MM.1S (cell line): Measurements from ENCODE around the gene HIBCH.
"Not testable (repeated sequence)": the region's sequence is repeated elsewhere in the genome, so short reads cannot be mapped to it uniquely, and the experiment has no call there.

Source experiments
- DNase-seq: peaks from one replicate; pipeline ENCODE4 v3.0.0-alpha.2; 2015
- H2AFZ ChIP-seq: fragments of 300-600 bp; sonication (generic); 2 replicates; pipeline ENCODE4 v1.6.0; 2016; ENCODE audit warnings: antibody characterized with exemption, low read length
- H3F3A ChIP-seq: fragments of 300-600 bp; sonication (generic); 2 replicates; pipeline ENCODE4 v1.6.1; 2016; ENCODE audit warnings: mild to moderate bottlenecking, antibody characterized with exemption, low read length, moderate library complexity, mixed read lengths; ENCODE audit not compliant: insufficient read depth
- H3K27ac ChIP-seq: fragments of 300-600 bp; sonication (generic); 2 replicates; pipeline ENCODE4 v1.5.1; 2016; ENCODE audit warnings: mild to moderate bottlenecking, low read length
- H3K27me3 ChIP-seq: fragments of 300-600 bp; sonication (generic); replicated peaks from 2 replicates; pipeline ENCODE4 v1.6.0; 2016; ENCODE audit warnings: low read length; ENCODE audit not compliant: insufficient read depth
- H3K36me3 ChIP-seq: fragments of 300-600 bp; sonication (generic); replicated peaks from 2 replicates; pipeline ENCODE4 v1.6.1; 2016; ENCODE audit warnings: mild to moderate bottlenecking, low read length, mixed read lengths; ENCODE audit not compliant: insufficient read depth
- H3K4me1 ChIP-seq: fragments of 300-600 bp; sonication (generic); 2 replicates; pipeline ENCODE4 v1.6.1; 2016; ENCODE audit warnings: low read length, mixed read lengths
- H3K4me2 ChIP-seq: fragments of 300-600 bp; sonication (generic); 2 replicates; pipeline ENCODE4 v1.6.0; 2016; ENCODE audit warnings: low read depth, low read length
- H3K4me3 ChIP-seq: fragments of 300-600 bp; sonication (generic); 2 replicates; pipeline ENCODE4 v1.5.1; 2016; ENCODE audit warnings: low read length, mixed read lengths
- H3K79me2 ChIP-seq: fragments of 300-600 bp; sonication (generic); 2 replicates; pipeline ENCODE4 v1.6.1; 2016; ENCODE audit warnings: mixed run types, low read length, mixed read lengths
- H3K9ac ChIP-seq: fragments of 300-600 bp; sonication (generic); 2 replicates; pipeline ENCODE4 v1.6.1; 2016; ENCODE audit warnings: low read length, mixed read lengths
- H3K9me2 ChIP-seq: fragments of 300-600 bp; sonication (generic); replicated peaks from 2 replicates; pipeline ENCODE4 v1.6.1; 2016; ENCODE audit warnings: mild to moderate bottlenecking, low read length, mixed read lengths; ENCODE audit not compliant: insufficient read depth
- H3K9me3 ChIP-seq: fragments of 300-600 bp; sonication (generic); replicated peaks from 2 replicates; pipeline ENCODE4 v1.6.1; 2016; ENCODE audit warnings: mild to moderate bottlenecking, low read length, mixed read lengths; ENCODE audit not compliant: insufficient read depth
- H4K20me1 ChIP-seq: fragments of 300-600 bp; sonication (generic); 2 replicates; pipeline ENCODE4 v1.6.1; 2016; ENCODE audit warnings: mild to moderate bottlenecking, low read length, moderate library complexity, mixed read lengths; ENCODE audit not compliant: insufficient read depth
- CTCF ChIP-seq: fragments of 300-600 bp; sonication (generic); IDR thresholded peaks from 2 replicates; pipeline ENCODE4 v1.5.1; 2016; ENCODE audit warnings: antibody characterized with exemption, low read length, mixed read lengths
- EZH2 ChIP-seq: fragments of 300-600 bp; sonication (generic); optimal IDR thresholded peaks from 2 replicates; pipeline ENCODE3; 2017; ENCODE audit warnings: low read depth, mild to moderate bottlenecking, antibody characterized with exemption, low read length, mixed read lengths
- EZH2phosphoT487 ChIP-seq: fragments of 300-600 bp; sonication (generic); IDR thresholded peaks from 2 replicates; pipeline ENCODE4 v1.6.1; 2018; ENCODE audit warnings: antibody characterized with exemption, low read length

The HIBCH gene

GRCh38 chr2:190271783-190272456 is 47.7 kb downstream of the HIBCH start:
- no peaks in the 10 kb centered on the region for H3K27me3 ChIP-seq
- H3K36me3 ChIP-seq: no peaks in the 10 kb centered on the region
- H3K9ac ChIP-seq: no peak overlapping the region
- no peaks in the 10 kb centered on the region for H4K20me1 ChIP-seq
- no peak overlapping the region for H3K4me3 ChIP-seq
- no peaks in the 10 kb centered on the region for H3K9me3 ChIP-seq
- no peaks in the 10 kb centered on the region for H3K9me2 ChIP-seq
- 0 out of 2 replicates have a peak, but pooled peaks cover 5% of the 10 kb centered on the region for H3K4me1 ChIP-seq
- H3F3A ChIP-seq: no peaks in the 10 kb centered on the region
- no peak for DNase-seq
- no peak for TF ChIP-seq CTCF
- TF ChIP-seq EZH2phosphoT487: no peak
- TF ChIP-seq EZH2: no peak
- H3K27ac ChIP-seq: no peak overlapping the region
- H3K79me2 ChIP-seq: no peaks in the 10 kb centered on the region
- H3K4me2 ChIP-seq: no peak overlapping the region
- H2AFZ ChIP-seq: no peak overlapping the region

GRCh38 chr2:190270298-190270697 is 49.3 kb downstream of the HIBCH start:
- no peak overlapping the region for H3K4me2 ChIP-seq
- no peaks in the 10 kb centered on the region for H3K36me3 ChIP-seq
- H3K27me3 ChIP-seq: no peaks in the 10 kb centered on the region

DNA sequence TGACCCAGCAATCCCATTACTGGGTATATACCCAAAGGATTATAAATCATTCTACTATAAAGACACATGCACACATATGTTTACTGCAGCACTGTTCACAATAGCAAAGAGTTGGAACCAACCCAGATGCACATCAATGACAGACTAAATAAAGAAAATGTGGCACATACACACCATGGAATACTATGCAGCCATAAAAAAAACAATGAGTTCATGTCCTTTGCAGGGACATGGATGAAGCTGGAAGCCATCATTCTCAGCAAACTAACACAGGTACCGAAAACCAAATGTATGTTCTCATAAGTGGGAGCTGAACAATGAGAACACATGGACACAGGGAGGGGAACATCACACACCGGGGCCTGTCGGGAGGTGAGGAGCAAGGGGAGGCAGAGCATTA is 49.9 kb downstream of the HIBCH start:
- DNase-seq, H3K4me1 ChIP-seq, H3K9ac ChIP-seq, H3K4me2 ChIP-seq, H2AFZ ChIP-seq, H3F3A ChIP-seq, H3K79me2 ChIP-seq, H3K36me3 ChIP-seq, H3K4me3 ChIP-seq, H4K20me1 ChIP-seq, H3K9me3 ChIP-seq, H3K9me2 ChIP-seq, H3K27me3 ChIP-seq, H3K27ac ChIP-seq: not testable (repeated sequence)

More at GRCh38 chr2:190270298-190270697, 49.3 kb downstream of the HIBCH start:
- no peak for DNase-seq
- Histone ChIP-seq H3K9me3 (no peaks in the 10 kb centered on the region), H3K9me2 (no peaks in the 10 kb centered on the region), H2AFZ (no peak overlapping the region), H3K4me3 (no peak overlapping the region), H3K9ac (no peak overlapping the region), H4K20me1 (no peaks in the 10 kb centered on the region), H3F3A (no peaks in the 10 kb centered on the region), H3K27ac (no peak overlapping the region), H3K4me1 (0 out of 2 replicates have a peak, but pooled peaks cover 5% of the 10 kb centered on the region), H3K79me2 (no peaks in the 10 kb centered on the region)
- TF ChIP-seq EZH2phosphoT487 (no peak), CTCF (no peak), EZH2 (no peak)

GRCh38 chr2:190267302-190267701 is 52.3 kb downstream of the HIBCH start:
- Histone ChIP-seq H2AFZ (no peak overlapping the region), H3K4me3 (no peak overlapping the region), H3K9me2 (no peaks in the 10 kb centered on the region), H3K9me3 (no peaks in the 10 kb centered on the region), H3K27ac (no peak overlapping the region), H3F3A (no peaks in the 10 kb centered on the region), H4K20me1 (no peaks in the 10 kb centered on the region), H3K36me3 (no peaks in the 10 kb centered on the region), H3K79me2 (no peaks in the 10 kb centered on the region), H3K27me3 (no peaks in the 10 kb centered on the region), H3K9ac (no peak overlapping the region), H3K4me1 (no peaks in the 10 kb centered on the region), H3K4me2 (no peak overlapping the region)
- no peak for DNase-seq
- TF ChIP-seq EZH2 (no peak), EZH2phosphoT487 (no peak), CTCF (no peak)
